HEK293 (cell line): Measurements from ENCODE around the gene CENPB.

ENCODE experiments used
- CTCF ChIA-PET: fragments of 350-600 bp; formaldehyde crosslinking; extraction: SDS; loops from one replicate; lab custom pipeline; 2021; ENCODE audit warnings: antibody characterized with exemption; lab: Yijun Ruan, JAX
- POLR2A ChIA-PET: fragments of 300-600 bp; formaldehyde crosslinking; extraction: SDS; loops from one replicate; lab custom pipeline; 2020; ENCODE audit warnings: antibody characterized with exemption, inconsistent platforms; lab: Yijun Ruan, JAX
- H3K27ac ChIP-seq: fragments of 200-500 bp; sonication (Bioruptor generic); 2 replicates; pipeline ENCODE4 v1.5.1; 2014; ENCODE audit warnings: low read depth, low read length, control low read depth, inconsistent platforms; ENCODE audit errors: extremely low read depth
- H3K36me3 ChIP-seq, 2 experiments: fragments of 200-500 bp in 1 of 2; sonication (Bioruptor generic) in 1 of 2; 1 replicate in 1 of 2; 2 replicates in 1 of 2; pipeline ENCODE4 v1.5.1; 2014 to 2017; ENCODE audit warnings: inconsistent platforms in 2 of 2, low read length in 2 of 2; ENCODE audit not compliant: control insufficient read depth in 2 of 2, insufficient read depth in 1 of 2
- H3K4me1 ChIP-seq: fragments of 200-500 bp; sonication (Bioruptor generic); 2 replicates; pipeline ENCODE4 v1.5.1; 2014; ENCODE audit warnings: mild to moderate bottlenecking, low read length, inconsistent platforms; ENCODE audit not compliant: control insufficient read depth, insufficient read depth
- H3K4me3 ChIP-seq: 2 replicates; pipeline ENCODE4 v1.5.1; 2011; ENCODE audit warnings: low read depth, mild to moderate bottlenecking, control low read depth, low read length, moderate library complexity
- H3K9me3 ChIP-seq: fragments of 200-500 bp; sonication (Bioruptor generic); 2 replicates; pipeline ENCODE4 v1.5.1; 2014; ENCODE audit warnings: low read depth, low read length, inconsistent platforms; ENCODE audit not compliant: control insufficient read depth, insufficient read depth
- FEZF1 ChIP-seq: fragments of 450-650 bp; formaldehyde crosslinking; IDR thresholded peaks from 2 replicates; pipeline ENCODE4 v1.5.1; 2016; ENCODE audit warnings: missing biosample characterization, missing genetic modification characterization
- KLF1 ChIP-seq: fragments of 450-650 bp; formaldehyde crosslinking; IDR thresholded peaks from 2 replicates; pipeline ENCODE4 v1.5.1; 2016; ENCODE audit warnings: missing biosample characterization, missing genetic modification characterization
- PBX3 ChIP-seq: sonication (generic); formaldehyde crosslinking; IDR thresholded peaks from 2 replicates; pipeline ENCODE4 v1.8.1; 2022; ENCODE audit warnings: mild to moderate bottlenecking, moderate library complexity, missing genetic modification reagents
- WT1 ChIP-seq: fragments of 450-650 bp; formaldehyde crosslinking; IDR thresholded peaks from 2 replicates; pipeline ENCODE4 v1.5.1; 2016; ENCODE audit warnings: missing biosample characterization, missing genetic modification characterization
- ZBTB20 ChIP-seq: fragments of 450-650 bp; formaldehyde crosslinking; IDR thresholded peaks from 2 replicates; pipeline ENCODE4 v1.5.1; 2016; ENCODE audit warnings: missing biosample characterization, missing genetic modification characterization
- ZBTB49 ChIP-seq: fragments of 450-650 bp; formaldehyde crosslinking; IDR thresholded peaks from 2 replicates; pipeline ENCODE4 v1.5.1; 2016; ENCODE audit warnings: missing biosample characterization, missing genetic modification characterization, low read depth
- ZFP3 ChIP-seq: fragments of 450-650 bp; formaldehyde crosslinking; IDR thresholded peaks from 2 replicates; pipeline ENCODE4 v1.5.1; 2016; ENCODE audit warnings: low read depth, missing biosample characterization, missing genetic modification characterization
- ZNF121 ChIP-seq: fragments of 450-650 bp; formaldehyde crosslinking; IDR thresholded peaks from 2 replicates; pipeline ENCODE4 v1.5.1; 2016; ENCODE audit warnings: missing biosample characterization, missing genetic modification characterization
- ZNF280C ChIP-seq: fragments of 450-650 bp; formaldehyde crosslinking; IDR thresholded peaks from 2 replicates; pipeline ENCODE4 v1.5.1; 2016; ENCODE audit warnings: missing biosample characterization, missing genetic modification characterization
- ZNF311 ChIP-seq: fragments of 450-650 bp; formaldehyde crosslinking; IDR thresholded peaks from 2 replicates; pipeline ENCODE4 v1.5.1; 2017; ENCODE audit warnings: missing biosample characterization, missing genetic modification characterization, borderline replicate concordance
- ZNF324 ChIP-seq: fragments of 450-650 bp; formaldehyde crosslinking; IDR thresholded peaks from 2 replicates; pipeline ENCODE4 v1.5.1; 2016; ENCODE audit warnings: missing biosample characterization, missing genetic modification characterization
- ZNF404 ChIP-seq: fragments of 450-650 bp; formaldehyde crosslinking; IDR thresholded peaks from 2 replicates; pipeline ENCODE4 v1.5.1; 2017; ENCODE audit warnings: missing biosample characterization, missing genetic modification characterization
- ZNF449 ChIP-seq: fragments of 450-650 bp; formaldehyde crosslinking; IDR thresholded peaks from 2 replicates; pipeline ENCODE4 v1.5.1; 2017; ENCODE audit warnings: missing biosample characterization, mild to moderate bottlenecking, missing genetic modification characterization, moderate library complexity
- ZNF501 ChIP-seq: fragments of 450-650 bp; formaldehyde crosslinking; IDR thresholded peaks from 2 replicates; pipeline ENCODE4 v1.5.1; 2016; ENCODE audit warnings: missing biosample characterization, missing genetic modification characterization
- ZNF513 ChIP-seq: fragments of 450-650 bp; IDR thresholded peaks from 2 replicates; pipeline ENCODE4 v1.5.1; 2018; ENCODE audit warnings: missing biosample characterization, missing genetic modification characterization
- ZNF530 ChIP-seq: fragments of 450-650 bp; formaldehyde crosslinking; IDR thresholded peaks from 2 replicates; pipeline ENCODE4 v1.5.1; 2016; ENCODE audit warnings: low read depth, missing biosample characterization, missing genetic modification characterization
- ZNF558 ChIP-seq: fragments of 450-650 bp; formaldehyde crosslinking; IDR thresholded peaks from 2 replicates; pipeline ENCODE4 v1.5.1; 2016; ENCODE audit warnings: missing biosample characterization, missing genetic modification characterization
- ZNF560 ChIP-seq: fragments of 450-650 bp; formaldehyde crosslinking; IDR thresholded peaks from 2 replicates; pipeline ENCODE4 v1.5.1; 2017; ENCODE audit warnings: missing biosample characterization, missing genetic modification characterization, borderline replicate concordance
- ZNF610 ChIP-seq: fragments of 450-650 bp; formaldehyde crosslinking; IDR thresholded peaks from 2 replicates; pipeline ENCODE4 v1.5.1; 2016; ENCODE audit warnings: missing biosample characterization, missing genetic modification characterization, borderline replicate concordance
- ZNF624 ChIP-seq: fragments of 450-650 bp; formaldehyde crosslinking; IDR thresholded peaks from 2 replicates; pipeline ENCODE4 v1.5.1; 2017; ENCODE audit warnings: missing biosample characterization, missing genetic modification characterization
- ZNF830 ChIP-seq: fragments of 450-650 bp; IDR thresholded peaks from 2 replicates; pipeline ENCODE4 v1.5.0; 2018; ENCODE audit warnings: missing biosample characterization, missing genetic modification characterization, low read depth, mild to moderate bottlenecking, moderate library complexity

CENPB gene

GRCh38 chr20:3812975-3813847 is 26.7 kb upstream of the CENPB start (continued):
- TF ChIP-seq ZNF560 (tag by site-specific recombination) = no peak
- no peak for TF ChIP-seq ZNF404 (tag by site-specific recombination)
- TF ChIP-seq ZNF121 (tag by site-specific recombination) = peak; percentile 95
- TF ChIP-seq ZNF624 (tag by site-specific recombination) = no peak
- TF ChIP-seq ZNF449 (tag by site-specific recombination) = no peak
- TF ChIP-seq KLF1 (tag by site-specific recombination) = 0 out of 2 replicates have a peak, but pooled peaks have one; percentile 12
- TF ChIP-seq ZNF311 (tag by site-specific recombination) = no peak
- TF ChIP-seq ZNF280C (tag by site-specific recombination) = no peak
- TF ChIP-seq ZNF530 (tag by site-specific recombination) = no peak
- TF ChIP-seq ZNF513 (tag by site-specific recombination) = no peak

GRCh38 chr20:3812259-3812681 is 25.7 kb upstream of the CENPB start:
- Histone ChIP-seq H3K36me3 (no peaks in the 10 kb centered on the region), H3K9me3 (no peaks in the 10 kb centered on the region), H3K4me3 (no peak overlapping the region), H3K27ac (peak overlapping the region; percentile 84), H3K4me1 (peaks cover 29% of the 10 kb centered on the region)
- ChIA-PET POLR2A (interaction anchor here (0.6 to 4.2 kb wide), 11 partner anchors 8 to 145 kb away, joined by 3 to 26 read pairs (median 6); partner anchors contain the start of genes ADISSP, AP5S1, CDC25B and CENPB), CTCF (interaction anchor here (0.6 to 2.6 kb wide), 6 partner anchors 13 to 259 kb away, joined by 3 to 6 read pairs (median 4); no protein-coding TSS in a partner anchor)
- TF ChIP-seq ZFP3 (tag by site-specific recombination) = 0 out of 2 replicates have a peak, but pooled peaks have one; percentile 50
- no peak for TF ChIP-seq ZNF558 (tag by site-specific recombination)

- Histone ChIP-seq H3K27ac (peak overlapping the region; percentile 84), H3K9me3 (no peaks in the 10 kb centered on the region), H3K4me3 (peak overlapping the region; percentile 17), H3K4me1 (peaks cover 35% of the 10 kb centered on the region), H3K36me3 (no peaks in the 10 kb centered on the region)
- CTCF ChIA-PET = interaction anchor here (0.6 to 2.6 kb wide), 6 partner anchors 12 to 260 kb away, joined by 3 to 6 read pairs (median 4); no protein-coding TSS in a partner anchor
- POLR2A ChIA-PET = interaction anchor here (0.6 to 4.2 kb wide), 12 partner anchors 9 to 1109 kb away, joined by 3 to 26 read pairs (median 6); partner anchors contain the start of genes ADISSP, AP5S1, CDC25B and CENPB
- TF ChIP-seq ZNF501 (tag by site-specific recombination) = peak; percentile 67; the same call in 1 of the 2 replicates
- TF ChIP-seq FEZF1 (tag by site-specific recombination) = peak; percentile 49
- peak; percentile 77; the same call in 1 of the 2 replicates for TF ChIP-seq ZNF610
- peak; percentile 91 for TF ChIP-seq PBX3 (CRISPR knock-in tag)
- peak; percentile 97 for TF ChIP-seq WT1 (tag by site-specific recombination)
- TF ChIP-seq ZBTB49 = no peak
- no peak for TF ChIP-seq ZNF830 (tag by site-specific recombination)
- peak; percentile 67; the same call in 1 of the 2 replicates for TF ChIP-seq ZNF324
- TF ChIP-seq ZBTB20 (tag by site-specific recombination) = peak; percentile 89
These were observed 25.1 kb upstream of the CENPB start for GRCh38 chr20:3811467-3812258.
